Common myeloid progenitor, CD34-positive (primary cell): ENCODE data around the gene MFAP2.
"Not testable (repeated sequence)": the region's sequence is repeated elsewhere in the genome, so short reads cannot be mapped to it uniquely, and the experiment has no call there.

Source experiments
- CTCF ChIA-PET: fragments of 350-600 bp; sonication (Branson Sonifier 250); formaldehyde crosslinking; loops from one replicate; lab custom pipeline; 2021; ENCODE audit warnings: antibody characterized with exemption; lab: Charles Lee
- POLR2A ChIA-PET: fragments of 350-600 bp; sonication (Branson Sonifier 250); formaldehyde crosslinking; loops from one replicate; lab custom pipeline; 2021; ENCODE audit warnings: antibody characterized with exemption; lab: Charles Lee
- DNase-seq, 3 donors: peaks; one replicate each; pipeline versions ENCODE4 v3.0.0 to v3.0.0-alpha.2; 2013
- H3K27ac ChIP-seq, 2 experiments: 1 replicate in 1 of 2; 2 replicates in 1 of 2; pipeline ENCODE4 v1.7.0; 2013; ENCODE audit warnings: inconsistent platforms in 2 of 2, low read length in 2 of 2, mild to moderate bottlenecking in 2 of 2, low read depth in 1 of 2, moderate library complexity in 1 of 2; ENCODE audit not compliant: severe bottlenecking in 2 of 2, insufficient read depth in 1 of 2, poor library complexity in 1 of 2
- H3K27me3 ChIP-seq, 5 experiments: replicated peaks in 2 of 5; 1 replicate in 3 of 5; 2 replicates in 2 of 5; pipeline versions ENCODE4 v1.6.1 to v1.7.0; 2013; ENCODE audit warnings: low read length in 4 of 5, mild to moderate bottlenecking in 2 of 5, moderate library complexity in 2 of 5, inconsistent platforms in 1 of 5; ENCODE audit not compliant: insufficient read depth in 5 of 5, control insufficient read depth in 4 of 5
- H3K36me3 ChIP-seq, 4 experiments: 1 replicate in 2 of 4; 2 replicates in 2 of 4; pipeline versions ENCODE4 v1.6.1 to v1.7.0; 2013; ENCODE audit warnings: low read length in 3 of 4, control low read depth in 1 of 4, mild to moderate bottlenecking in 1 of 4; ENCODE audit not compliant: control insufficient read depth in 4 of 4, insufficient read depth in 4 of 4
- H3K4me1 ChIP-seq, 4 experiments: 1 replicate in 3 of 4; 2 replicates in 1 of 4; pipeline versions ENCODE4 v1.6.1 to v1.7.1; 2013; ENCODE audit warnings: low read length in 3 of 4, mild to moderate bottlenecking in 3 of 4, control low read depth in 1 of 4, inconsistent platforms in 1 of 4, moderate library complexity in 1 of 4; ENCODE audit not compliant: control insufficient read depth in 4 of 4, insufficient read depth in 4 of 4; ENCODE audit errors: control extremely low read depth in 1 of 4
- H3K4me3 ChIP-seq, 7 experiments: 1 replicate in 4 of 7; 2 replicates in 3 of 7; pipeline versions ENCODE4 v1.5.1 to v1.7.0; 2013; ENCODE audit warnings: mild to moderate bottlenecking in 7 of 7, low read length in 6 of 7, moderate library complexity in 6 of 7, inconsistent platforms in 2 of 7, low read depth in 2 of 7, control low read depth in 1 of 7; ENCODE audit not compliant: insufficient read depth in 4 of 7, control insufficient read depth in 1 of 7; ENCODE audit errors: extremely low read depth in 1 of 7
- H3K9me3 ChIP-seq, 5 experiments: 1 replicate in 4 of 5; 2 replicates in 1 of 5; pipeline versions ENCODE4 v1.6.1 to v1.7.1; 2013; ENCODE audit warnings: low read length in 4 of 5, mild to moderate bottlenecking in 2 of 5, inconsistent platforms in 1 of 5, low read depth in 1 of 5, moderate library complexity in 1 of 5; ENCODE audit not compliant: control insufficient read depth in 4 of 5, insufficient read depth in 2 of 5; ENCODE audit errors: control extremely low read depth in 1 of 5
- WGBS: methylation state at CpG from one replicate; pipeline ENCODE4 v1.1.5; 2013; ENCODE audit not compliant: insufficient coverage; 5-methylcytosine and 5-hydroxymethylcytosine counted together

Gene MFAP2

DNA sequence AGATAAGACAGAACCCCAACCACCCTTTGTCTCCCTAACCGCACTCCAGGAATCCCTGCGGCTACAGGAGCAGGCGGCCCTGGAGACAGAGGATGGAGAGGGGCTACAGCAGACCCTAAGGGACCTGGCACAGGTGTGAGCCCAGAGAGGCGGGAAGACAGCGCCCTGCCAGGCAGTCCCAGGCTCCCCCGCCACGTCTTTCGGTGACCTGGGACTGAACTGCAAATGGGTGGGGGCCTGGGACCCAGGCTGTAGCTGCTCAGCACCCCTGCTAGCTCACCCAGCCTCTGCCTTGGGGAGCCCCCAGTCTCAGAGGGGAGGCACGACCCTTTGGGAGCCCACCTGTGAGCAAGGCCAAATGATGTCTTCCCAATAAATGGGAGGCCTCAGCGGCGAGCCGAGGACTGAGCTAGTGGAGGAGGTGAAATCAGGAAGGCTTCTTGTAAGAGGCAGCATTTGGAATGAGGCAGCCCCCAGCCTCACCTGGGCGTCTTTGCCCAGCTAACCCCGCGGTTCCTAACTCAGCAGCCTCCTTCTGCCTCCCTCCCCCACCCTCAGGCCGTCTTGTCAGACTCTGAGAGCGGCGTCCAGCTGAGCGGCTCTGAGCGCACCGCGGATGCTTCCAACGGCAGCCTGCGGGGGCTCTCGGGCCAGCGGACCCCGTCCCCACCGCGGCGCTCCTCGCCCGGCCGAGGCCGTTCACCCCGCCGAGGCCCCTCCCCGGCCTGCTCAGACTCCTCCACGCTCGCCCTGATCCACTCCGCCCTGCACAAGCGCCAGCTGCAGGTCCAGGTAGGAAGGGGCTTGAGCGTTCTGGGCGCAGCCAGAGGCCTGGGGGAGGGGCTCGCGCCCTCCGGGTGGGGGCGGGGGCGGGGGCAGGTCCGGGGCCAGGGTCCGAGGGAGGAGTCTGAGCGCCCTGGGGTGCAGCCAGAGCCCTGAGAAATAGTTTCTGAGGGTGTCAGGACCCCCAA, 41.8 kb downstream of the MFAP2 start:
- Histone ChIP-seq H3K27ac (no peak overlapping the region), H3K9me3 (no peaks in the 10 kb centered on the region), H3K4me1 (no peaks in the 10 kb centered on the region), H3K36me3 (peaks cover 0 to 6% (median 4%) of the 10 kb centered on the region in 4 experiments), H3K27me3 (no peaks in the 10 kb centered on the region), H3K4me3 (no peak overlapping the region)
- DNase-seq = no peak
- ChIA-PET CTCF (interaction anchor here (1.3 to 1.5 kb wide), 3 partner anchors 16 to 444 kb away, joined by 3 to 4 read pairs (median 3); no protein-coding TSS in a partner anchor), POLR2A (no interaction called here)
- 94% methylated on average over 50 of the region's 51 CpGs for WGBS

GRCh38 chr1:16936580-16936979, 43.8 kb downstream of the MFAP2 start:
- H3K4me3 ChIP-seq, H3K27me3 ChIP-seq, DNase-seq, H3K9me3 ChIP-seq, H3K4me1 ChIP-seq, H3K27ac ChIP-seq, POLR2A ChIA-PET, H3K36me3 ChIP-seq, CTCF ChIA-PET: not testable (repeated sequence)
- 96% methylated on average over 16 of the region's 16 CpGs for WGBS

- H3K27me3 ChIP-seq, H3K4me3 ChIP-seq, H3K27ac ChIP-seq, DNase-seq, H3K9me3 ChIP-seq, H3K4me1 ChIP-seq: not testable (repeated sequence)
- ChIA-PET CTCF (interaction anchor here (1.3 kb wide), 1 partner anchor 13 kb away, joined by 4 read pairs; the partner anchor contains the start of gene CROCC), POLR2A (interaction anchor here (0.7 kb wide), 1 partner anchor 12 kb away, joined by 4 read pairs; the partner anchor contains the start of gene CROCC)
- H3K36me3 ChIP-seq = peaks cover 0 to 10% (median 4%) of the 10 kb centered on the region in 4 experiments
Measured at GRCh38 chr1:16933945-16934344, 46.5 kb downstream of the MFAP2 start.

- H3K4me1 ChIP-seq, H3K9me3 ChIP-seq, H3K27ac ChIP-seq, CTCF ChIA-PET, H3K27me3 ChIP-seq, H3K36me3 ChIP-seq, H3K4me3 ChIP-seq, POLR2A ChIA-PET, DNase-seq: not testable (repeated sequence)
- 92% methylated on average over 18 of the region's 18 CpGs for WGBS
Measured at GRCh38 chr1:16931206-16931934, 49.0 kb downstream of the MFAP2 start.

DNA sequence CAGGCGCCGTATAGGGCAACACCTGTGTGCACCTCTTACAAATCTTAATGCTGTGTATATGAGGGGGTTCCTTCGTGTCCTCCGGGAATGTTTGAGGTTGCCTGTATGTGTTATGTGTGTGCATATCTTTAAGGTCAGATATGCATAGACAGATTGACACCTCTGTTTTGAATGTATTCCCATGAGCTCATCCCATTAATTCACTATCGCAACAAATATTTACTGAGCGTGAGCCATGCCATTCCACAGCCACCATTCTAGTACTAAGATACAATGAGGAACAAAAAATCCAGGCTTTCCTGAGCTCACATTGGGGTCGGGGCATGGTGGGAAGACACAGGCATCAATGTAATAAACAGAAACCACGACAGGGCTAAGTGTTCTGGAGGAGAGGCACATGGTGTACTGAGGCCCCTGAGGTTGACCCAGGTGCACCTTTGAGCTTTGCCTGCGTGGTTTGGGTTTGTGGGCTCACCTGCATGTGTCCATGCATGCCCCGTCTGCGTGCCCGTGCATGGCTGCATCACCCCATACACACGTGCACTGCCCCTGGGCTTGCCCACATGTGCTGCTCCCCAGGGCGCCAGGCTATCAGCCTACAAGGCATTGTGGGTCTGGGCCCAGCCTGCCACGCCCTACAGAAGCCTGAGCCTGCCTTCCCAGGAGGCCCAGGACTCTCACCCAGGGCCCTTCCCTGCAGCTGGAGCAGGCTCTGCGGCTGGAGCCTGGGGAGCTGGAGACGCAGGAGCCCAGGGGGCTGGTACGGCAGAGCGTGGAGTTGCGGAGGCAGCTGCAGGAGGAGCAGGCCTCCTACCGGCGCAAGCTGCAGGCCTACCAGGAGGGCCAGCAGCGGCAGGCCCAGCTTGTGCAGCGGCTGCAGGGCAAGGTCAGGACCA, 51.0 kb downstream of the MFAP2 start:
- POLR2A ChIA-PET, DNase-seq, H3K9me3 ChIP-seq, CTCF ChIA-PET, H3K27ac ChIP-seq, H3K4me1 ChIP-seq, H3K4me3 ChIP-seq, H3K36me3 ChIP-seq, H3K27me3 ChIP-seq: not testable (repeated sequence)
- 95% methylated on average over 24 of the region's 24 CpGs for WGBS

DNA sequence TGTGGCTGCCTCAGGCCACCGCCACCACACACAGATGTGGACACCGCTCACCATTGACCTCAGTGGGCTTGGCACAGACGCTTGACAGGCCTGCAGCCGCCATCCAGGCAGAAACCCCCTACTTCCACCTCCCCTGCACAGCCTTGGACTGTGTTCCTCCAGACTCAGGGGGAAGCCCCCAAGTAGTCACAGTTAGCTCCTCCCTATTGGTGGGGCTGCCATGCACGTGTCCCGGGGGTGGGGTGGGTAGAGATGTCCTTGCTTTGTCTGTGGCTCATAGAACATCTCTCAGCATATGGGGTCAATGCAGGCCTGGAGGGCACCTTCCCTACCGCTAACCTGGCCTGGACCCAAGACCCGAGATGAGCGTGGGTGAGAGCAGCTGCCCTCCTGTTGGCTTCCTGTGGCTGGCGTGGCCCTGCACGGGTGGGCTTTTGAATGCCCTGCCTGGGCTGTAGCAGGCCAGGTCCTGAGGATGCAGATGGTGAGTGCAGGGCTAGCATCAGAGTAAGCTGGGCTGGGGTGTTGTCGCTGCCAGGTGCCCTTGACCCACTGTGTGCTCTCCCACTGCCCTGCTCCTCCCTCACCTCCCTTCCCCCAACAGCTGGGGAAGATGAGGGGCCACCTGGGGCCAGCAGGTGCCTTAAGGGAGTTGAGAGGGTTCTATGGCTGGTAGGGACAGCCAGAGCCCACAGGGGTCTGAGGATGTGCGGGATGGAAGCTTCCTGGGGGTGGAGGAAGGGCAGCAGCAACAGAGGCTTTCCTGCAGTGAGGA, 52.5 kb downstream of the MFAP2 start:
- 79% methylated on average over 12 of the region's 13 CpGs for WGBS
- DNase-seq = peak in 2 of 3 donors; percentile 33 to 69
- no peak overlapping the region for H3K4me3 ChIP-seq
- no peaks in the 10 kb centered on the region for H3K9me3 ChIP-seq
- no peaks in the 10 kb centered on the region for H3K27me3 ChIP-seq
- H3K36me3 ChIP-seq = peaks cover 0 to 5% (median 1%) of the 10 kb centered on the region in 4 experiments
- peaks cover 0 to 4% (median under 1%) of the 10 kb centered on the region in 4 experiments for H3K4me1 ChIP-seq
- CTCF ChIA-PET = interaction anchor here (0.7 to 1.2 kb wide), 2 partner anchors 32 to 118 kb away, joined by 3 read pairs; no protein-coding TSS in a partner anchor
- POLR2A ChIA-PET = no interaction called here
- H3K27ac ChIP-seq = no peak overlapping the region
